HEK293 (cell line): ENCODE measurements around the gene DAP.

ENCODE experiments used
- PATZ1 ChIP-seq: fragments of 450-650 bp; formaldehyde crosslinking; IDR thresholded peaks from 2 replicates; pipeline ENCODE4 v1.5.1; 2016; ENCODE audit warnings: missing biosample characterization, missing genetic modification characterization
- REST ChIP-seq: fragments of 450-650 bp; formaldehyde crosslinking; IDR thresholded peaks from 2 replicates; pipeline ENCODE4 v1.5.1; 2016; ENCODE audit warnings: missing biosample characterization, missing genetic modification characterization
- ZBTB8A ChIP-seq: fragments of 450-650 bp; formaldehyde crosslinking; IDR thresholded peaks from 2 replicates; pipeline ENCODE4 v1.5.1; 2016; ENCODE audit warnings: missing biosample characterization, missing genetic modification characterization
- ZNF121 ChIP-seq: fragments of 450-650 bp; formaldehyde crosslinking; IDR thresholded peaks from 2 replicates; pipeline ENCODE4 v1.5.1; 2016; ENCODE audit warnings: missing biosample characterization, missing genetic modification characterization
- ZNF174 ChIP-seq: fragments of 450-650 bp; formaldehyde crosslinking; IDR thresholded peaks from 2 replicates; pipeline ENCODE4 v1.5.0; 2017; ENCODE audit warnings: missing biosample characterization, mild to moderate bottlenecking, missing genetic modification characterization

DNA sequence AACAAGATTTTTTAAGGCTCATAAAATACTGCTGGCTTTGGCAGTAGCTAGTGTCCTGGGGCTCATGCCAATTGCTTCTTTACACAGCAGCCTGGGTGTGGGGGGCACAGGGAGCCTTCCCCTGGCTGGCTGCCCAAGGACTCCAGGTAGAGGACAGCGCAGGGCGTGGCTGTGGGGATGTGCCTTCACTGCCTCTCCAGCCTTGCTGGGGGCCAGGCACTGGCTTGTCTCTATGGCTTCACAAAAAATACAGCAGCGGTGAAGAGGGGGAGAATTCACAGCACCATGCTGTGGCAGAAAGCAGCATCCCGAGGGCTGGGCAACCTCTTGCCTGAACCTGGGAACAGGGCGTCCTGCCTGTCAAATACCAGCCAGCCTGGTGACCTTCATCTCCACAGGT lies 57.4 kb downstream of the DAP start:
- no peak for TF ChIP-seq PATZ1 (tag by site-specific recombination)
- TF ChIP-seq ZBTB8A (tag by site-specific recombination) = no peak
- no peak for TF ChIP-seq ZNF121 (tag by site-specific recombination)
- no peak for TF ChIP-seq REST
- no peak for TF ChIP-seq ZNF174 (tag by site-specific recombination)
